ENCODE measurements around the gene PRPSAP1.

Gene PRPSAP1

DNA sequence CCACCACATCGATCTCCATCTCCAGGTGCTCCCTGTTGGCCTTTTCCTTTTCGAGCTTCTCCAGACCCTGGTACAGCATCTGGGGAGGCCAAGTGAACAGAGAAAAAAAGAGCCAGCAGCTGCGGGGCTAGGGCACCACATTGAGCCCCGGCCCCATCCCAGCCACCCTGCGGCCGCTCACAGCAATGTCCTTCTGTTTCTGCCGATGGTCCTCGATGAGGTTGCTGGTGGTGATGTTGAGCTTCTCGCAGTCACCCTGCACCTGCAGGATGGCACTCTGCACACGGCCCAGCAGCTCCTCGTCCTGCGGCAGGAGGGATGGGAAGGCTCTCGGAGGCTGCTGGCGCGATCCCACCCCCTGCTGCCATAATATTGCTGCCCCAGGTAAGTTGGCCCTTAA lies 73.1 kb downstream of the PRPSAP1 start:
- DNase-seq, result no peak

DNA sequence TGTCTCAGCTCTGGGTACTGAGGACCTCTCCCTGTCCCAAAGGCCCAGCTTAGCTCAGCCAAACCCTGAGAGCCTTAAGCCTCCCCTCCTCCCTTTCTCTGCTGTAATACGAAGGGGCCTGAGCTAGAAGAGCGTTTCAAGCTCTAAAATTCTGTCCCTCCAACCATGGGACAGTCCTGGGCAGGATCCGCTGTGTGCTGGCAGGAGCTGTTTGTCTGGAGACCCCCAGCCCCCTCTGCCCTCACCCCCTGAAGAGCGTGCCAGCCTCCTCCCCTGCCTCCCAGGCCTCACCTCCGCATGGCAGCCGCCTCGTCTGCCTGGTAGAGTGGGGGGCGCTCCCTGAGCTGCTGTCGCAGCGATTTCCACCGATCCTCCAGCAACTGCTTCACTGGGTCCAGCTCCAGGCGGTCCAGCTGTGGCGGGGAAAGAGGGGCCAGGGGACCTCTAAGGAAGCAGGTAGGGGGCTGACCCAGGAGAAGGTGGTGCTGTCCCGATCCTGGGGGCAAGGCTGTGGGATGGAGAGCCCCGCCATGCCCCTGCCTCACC lies 73.9 kb downstream of the PRPSAP1 start:
- DNase-seq, result no peak

DNA sequence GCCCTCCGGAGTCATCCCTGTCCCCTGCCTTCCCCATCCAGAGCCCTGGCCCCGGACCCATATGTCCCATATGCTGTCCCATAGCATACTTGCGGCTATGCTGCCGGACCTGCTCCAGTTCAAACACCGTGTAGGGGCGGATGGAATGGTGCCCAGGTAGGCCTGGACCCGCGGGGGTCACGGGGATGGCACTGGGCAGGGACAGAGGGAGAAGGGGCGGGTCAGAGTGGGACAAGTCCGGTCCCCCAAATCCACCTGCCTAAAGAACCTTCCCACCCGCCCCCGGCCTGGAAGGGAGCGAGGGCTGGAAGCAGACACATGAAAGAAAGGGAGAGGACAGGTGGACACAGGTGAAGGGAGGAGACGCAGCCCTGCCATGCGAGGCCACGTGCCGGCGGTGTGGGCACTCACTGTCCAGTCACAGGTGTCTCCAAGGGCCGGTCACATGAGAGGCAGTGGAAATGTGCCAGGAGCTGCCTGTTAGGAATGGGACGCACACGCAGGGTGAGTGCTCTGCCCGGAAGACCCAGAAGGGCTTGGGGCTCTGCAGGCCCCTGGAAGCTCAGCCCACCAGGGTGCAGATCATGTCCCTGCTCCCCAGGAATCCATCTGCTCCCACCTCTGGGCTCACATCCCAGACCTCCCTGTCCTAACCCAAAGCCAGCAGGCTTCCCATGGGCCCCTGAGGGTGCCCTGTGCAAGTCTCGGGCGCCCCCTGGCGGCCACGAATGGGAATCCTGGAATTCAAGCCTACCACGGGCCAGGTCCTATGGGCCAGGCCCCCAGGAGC lies 74.6 kb downstream of the PRPSAP1 start:
- peak in 56 of 58 donors; percentile 18 to 96 (median 69) for DNase-seq

DNA sequence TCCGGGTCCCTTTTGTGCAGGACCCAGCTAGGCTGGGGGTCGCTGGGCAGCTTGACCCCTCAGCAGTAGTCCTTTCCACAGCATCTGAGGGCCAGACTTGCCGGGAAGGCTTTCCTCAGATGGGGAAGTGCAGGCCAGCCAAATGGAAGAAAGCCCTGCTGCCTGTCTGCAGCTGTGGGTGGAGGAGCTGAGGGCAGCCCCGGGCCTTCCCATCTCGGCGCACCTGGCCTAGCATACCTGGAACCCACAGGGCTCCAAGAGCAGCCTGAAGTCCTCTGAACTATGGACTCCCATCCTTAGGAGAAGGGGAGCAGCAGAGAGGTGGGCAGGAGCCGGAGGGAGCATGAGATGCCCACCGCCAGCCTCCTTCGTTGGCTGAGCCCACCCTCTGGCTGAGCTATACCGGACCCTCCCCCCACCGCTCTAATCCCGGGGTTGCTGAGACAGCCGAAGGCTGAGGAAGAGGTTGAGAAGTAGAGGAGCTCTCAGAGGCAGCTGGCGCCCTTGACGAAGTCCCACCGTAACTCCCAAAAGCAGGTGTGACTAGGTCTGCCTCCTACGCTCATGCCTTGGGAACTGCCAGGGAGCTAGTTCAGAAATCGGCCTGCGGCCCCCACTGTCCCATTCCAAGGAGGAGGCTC lies 75.3 kb downstream of the PRPSAP1 start:
- no peak for DNase-seq

DNA sequence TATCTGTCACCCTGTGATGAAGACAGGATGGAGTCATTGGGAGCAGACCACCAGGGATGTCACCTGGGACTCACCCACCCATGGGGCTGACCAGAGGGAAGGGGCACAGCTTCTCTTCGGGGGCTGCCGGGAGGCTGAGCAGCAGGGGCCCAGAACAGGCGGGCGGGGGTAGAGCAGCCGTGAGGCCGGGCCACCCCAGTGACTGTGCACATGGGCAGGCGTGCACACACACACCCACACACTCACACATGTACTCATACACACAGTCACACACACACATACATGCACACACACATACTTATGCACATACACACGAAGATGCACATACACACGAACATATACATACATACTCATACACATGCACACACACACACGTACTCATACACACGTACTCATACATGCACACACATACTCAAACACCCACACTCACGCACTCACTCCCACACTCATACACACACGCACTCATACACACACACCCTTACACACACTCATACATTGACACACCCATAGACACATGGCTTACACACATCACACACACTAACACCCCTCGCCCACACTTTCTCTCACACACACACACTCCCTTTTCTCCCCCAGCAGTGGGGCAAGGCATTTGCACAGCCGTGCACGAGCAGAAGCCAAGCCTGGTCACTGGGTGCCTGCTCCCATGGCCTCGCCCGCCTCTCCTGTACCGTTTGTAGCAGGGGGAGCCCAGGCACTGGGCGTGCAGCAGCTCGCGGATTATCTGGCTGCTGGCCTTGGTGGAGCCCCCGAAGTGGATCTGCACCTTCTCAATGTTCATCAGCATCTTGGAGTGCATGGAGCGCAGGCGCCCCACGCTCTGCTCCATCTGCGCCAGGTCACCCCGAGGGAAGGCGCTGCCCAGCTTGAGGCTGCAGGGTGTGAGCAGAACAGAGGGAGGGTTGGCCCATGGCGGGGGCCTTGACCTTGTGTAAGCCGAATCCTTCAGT lies 76.1 kb downstream of the PRPSAP1 start:
- DNase-seq, result no peak

DNA sequence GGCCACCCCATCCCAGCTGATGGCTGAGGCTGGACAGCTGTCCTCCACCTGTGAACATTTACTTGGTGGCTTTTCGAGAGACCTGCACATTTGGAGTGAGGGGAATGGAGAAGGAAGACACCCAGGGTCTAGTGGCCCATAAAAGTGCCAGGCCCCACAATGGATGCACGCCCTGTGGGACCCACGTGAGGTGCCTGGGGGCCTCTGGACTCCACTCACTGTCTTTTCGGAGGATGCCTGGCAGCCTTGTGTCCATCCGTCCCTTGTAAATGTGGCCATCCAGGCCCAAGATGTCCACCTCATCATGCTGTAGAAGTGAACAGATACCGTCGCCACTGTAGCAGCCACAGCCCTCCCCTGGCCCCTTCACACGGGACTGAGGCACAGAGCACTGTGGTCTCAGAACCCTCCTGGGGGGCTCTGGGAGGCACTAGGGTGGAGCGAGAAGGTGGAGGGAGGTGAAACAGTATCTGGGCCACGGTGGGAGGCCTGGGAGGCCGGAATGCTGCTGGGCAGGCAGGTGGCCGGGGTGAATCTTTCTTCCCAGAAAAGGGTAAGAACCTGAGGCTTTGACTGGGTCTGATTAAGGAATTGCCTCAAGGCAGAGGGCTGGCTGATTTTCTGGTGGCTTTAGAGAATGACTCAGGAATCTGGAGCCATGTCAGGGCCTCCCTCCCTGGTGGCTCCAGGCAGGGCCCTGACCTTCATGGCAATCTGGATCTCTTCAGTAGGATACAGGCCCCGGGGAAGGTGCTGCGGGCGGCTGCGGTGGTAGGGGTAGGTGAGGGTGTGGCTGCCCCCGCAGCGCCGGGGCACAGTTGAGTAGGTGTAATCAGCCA lies 77.0 kb downstream of the PRPSAP1 start:
- DNase-seq, result no peak

DNA sequence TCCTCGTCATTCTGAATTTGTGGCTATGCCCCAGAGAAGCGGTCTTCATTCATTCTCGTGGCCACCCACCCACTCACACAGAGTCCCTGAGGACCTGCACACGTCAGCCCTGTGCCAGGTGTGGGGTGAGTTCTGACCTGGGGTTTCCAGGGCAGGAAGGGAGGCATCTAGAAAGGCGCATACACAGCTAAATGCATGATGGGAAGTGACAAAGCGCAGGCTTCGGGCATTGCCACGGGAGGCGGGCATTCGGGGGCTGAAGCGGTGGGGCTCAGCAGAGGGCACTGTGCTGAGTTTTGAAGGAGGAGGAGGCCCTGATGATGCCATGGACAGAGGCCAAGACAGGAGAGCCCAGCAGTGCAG lies 77.7 kb downstream of the PRPSAP1 start:
- DNase-seq, result no peak

DNA sequence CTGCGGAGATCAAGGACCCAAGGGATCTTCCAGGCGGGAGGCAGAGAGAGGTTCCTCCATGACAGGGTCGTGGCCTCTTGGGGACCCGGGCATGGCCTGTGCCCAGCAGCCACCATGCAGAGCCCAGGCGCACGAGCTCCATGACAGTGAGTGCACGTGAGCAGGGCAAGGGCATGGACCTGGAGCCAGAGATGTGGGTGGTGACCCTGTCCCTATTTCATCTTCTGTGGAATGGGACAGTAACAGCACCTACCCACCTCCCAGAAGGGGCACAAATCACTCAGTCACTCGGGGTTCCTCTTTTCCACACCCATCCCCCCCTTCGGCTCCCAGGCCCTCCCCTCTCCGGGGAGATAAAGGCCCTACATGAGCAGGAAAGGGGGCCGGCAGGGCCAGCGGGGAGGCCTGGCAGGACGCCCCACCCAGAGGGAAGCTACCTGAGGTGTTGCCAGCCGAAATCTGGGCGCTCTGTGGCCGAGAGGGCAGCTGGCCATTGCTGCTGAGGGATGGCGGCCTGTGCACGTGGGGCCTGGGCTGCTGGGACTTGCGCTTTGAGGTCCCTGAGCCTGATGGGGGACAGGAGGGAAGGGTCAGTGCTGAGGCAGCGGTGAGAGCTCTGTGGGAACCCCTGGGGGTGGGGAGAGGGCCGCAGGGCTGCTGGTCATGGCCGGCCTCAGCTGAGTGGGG lies 78.2 kb downstream of the PRPSAP1 start:
- no peak for DNase-seq

DNA sequence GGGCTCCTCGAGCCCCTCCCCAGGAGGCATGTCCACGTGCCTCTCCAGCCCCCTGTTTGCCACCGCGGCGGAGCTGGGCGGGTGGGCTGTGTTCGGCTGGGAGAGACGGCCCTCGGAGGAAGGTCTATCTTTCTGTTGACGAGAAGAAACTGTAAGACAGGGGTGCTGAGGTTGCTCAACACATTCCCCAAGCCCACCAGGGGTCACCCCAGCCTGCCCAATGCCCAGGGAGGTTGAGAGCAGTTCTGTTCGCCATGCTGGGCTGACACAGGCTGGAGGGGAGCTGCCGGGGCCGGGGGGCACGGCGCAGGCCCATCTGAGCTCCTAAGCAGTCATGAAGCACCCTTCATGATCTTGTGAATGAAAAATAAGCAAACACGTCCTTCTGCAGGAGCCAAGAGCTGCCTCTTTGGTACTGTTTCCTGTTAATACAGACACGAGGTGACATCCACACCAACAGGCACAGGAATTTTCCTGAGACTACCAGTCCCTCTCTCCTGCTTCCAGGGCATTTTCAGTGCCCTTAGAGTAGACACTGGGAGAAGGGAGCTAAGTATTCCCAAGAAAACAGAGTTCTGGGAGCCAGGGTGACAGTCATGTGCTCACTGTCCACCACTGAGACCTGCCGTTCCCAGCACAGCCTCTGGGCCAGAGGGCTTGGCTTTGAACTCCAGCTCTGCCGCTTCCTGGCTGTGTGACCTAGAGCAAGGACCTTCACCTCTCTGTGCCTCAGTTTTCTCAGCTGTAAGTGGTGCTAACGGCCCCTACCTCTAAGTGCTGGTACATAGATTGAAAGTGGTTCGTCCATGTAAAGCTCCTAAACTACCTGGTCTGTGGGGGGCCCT lies 79.4 kb downstream of the PRPSAP1 start:
- no peak for DNase-seq

DNA sequence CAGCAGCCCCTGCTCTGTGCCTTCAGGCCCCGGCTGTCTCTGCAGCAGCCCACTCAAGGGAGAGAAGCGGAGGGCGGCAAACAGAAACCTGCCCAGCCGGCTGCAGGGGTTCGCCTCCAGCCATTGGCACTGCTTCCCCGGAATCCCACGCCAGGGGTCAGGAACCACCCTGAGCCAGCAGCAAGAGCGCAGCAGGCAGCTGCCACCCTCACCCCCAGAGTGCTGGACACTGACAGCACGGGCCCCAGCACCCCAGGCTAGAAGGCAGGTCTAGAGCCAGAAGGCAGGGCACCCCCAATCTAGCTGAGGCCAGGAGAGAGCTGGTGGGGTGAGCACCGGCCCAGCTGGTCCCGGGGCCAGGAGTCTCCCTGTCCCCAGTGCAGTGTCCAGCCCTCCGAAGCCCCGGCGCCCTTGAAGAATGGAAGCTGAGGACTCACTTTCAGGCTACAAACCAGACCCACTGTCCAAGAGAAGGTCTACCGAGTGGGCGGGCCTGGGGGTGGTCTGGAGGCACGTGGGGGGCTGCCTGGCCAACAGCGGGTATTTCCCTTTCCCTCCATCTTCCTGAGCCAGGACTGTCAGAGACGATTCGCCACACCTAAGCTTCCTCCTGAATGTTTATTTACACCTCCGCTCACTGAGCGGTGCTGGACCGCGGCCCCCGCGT lies 80.1 kb downstream of the PRPSAP1 start:
- no peak for DNase-seq

DNA sequence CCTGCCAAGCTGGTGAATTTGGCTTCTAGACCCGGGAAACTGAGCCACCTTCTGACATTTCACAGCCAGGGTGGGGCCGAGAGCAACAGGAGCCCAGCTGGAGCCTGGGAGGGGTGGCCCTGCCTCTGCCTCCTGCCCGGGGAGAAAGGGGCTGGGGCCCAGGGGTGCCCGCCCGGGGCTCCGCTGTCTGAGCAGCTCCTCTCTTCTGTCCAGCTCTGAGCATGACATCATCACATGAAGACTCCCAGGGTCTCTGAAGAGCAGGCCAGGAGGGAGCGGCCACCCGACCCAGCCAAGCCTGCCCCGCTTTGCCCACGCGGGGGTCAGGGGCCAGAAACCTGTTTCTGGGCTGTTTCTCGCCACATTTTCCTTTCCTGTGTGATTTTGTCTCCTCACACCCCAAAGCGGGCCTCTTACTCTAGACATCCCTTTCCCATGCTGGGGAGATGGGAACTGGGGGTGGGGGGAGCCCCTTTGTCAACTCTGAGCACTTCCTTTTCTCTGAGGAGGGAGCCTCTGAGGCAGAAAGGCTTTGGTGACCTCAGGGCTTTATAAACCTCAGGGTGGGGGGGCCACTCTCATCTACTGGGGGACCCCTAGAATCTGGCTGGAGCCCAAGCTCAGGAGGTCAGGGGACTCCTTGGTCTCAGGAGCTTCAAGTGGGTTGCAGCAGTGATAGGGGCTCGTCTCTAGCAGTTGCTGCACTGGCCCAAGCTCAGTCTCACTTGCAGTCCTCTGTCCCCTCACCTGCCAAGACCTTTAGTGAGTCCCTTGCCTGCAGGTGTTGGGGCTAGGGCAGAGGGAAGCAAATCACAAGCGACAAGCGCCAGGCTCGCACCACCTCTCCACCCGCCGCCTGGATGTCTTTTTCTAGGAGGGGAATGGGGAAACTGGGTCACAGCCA lies 80.9 kb downstream of the PRPSAP1 start:
- DNase-seq, result no peak

DNA sequence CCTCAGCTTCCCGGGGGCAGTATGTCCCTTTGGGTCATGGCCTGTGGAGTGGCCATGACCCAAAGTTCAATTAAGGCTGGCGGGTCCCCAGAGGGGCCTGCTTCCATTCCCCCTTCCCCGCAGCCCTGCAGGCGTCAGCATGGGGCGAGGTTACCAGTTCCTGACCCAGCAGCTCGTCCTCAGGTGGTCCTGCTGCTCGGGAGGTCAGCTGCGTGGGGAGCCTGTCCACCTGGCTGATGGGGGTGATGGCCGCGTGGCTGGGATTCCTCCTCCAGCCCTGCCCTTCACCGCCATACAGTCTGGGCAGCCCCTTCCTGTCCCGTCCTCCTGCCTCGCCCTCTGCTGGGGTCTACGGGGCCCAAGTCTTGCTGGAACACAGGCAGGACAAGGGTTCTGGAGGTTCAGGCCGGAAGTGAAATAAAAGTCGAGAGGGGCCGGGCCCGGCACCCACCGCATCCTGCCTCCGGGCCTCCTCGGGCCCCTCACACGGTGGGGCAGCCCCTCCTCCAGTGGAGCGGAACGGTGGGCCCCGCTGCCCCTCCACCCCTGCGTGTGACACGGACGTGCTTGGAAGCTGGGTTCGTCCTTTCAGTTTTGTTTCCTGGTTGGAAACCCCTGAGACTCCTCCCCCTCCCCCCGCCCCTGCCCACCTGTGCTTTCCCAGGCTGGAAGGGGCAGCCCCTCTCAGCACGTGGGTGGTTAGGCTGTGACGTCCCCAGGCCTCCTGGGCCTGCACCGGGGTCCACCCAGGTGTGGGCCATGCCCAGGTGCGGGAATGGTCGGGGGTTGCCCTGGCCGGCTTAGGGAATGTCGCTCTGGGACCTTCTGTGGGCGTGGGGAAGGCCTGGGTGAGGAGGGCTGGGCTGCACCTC lies 81.8 kb downstream of the PRPSAP1 start:
- DNase-seq, result no peak

DNA sequence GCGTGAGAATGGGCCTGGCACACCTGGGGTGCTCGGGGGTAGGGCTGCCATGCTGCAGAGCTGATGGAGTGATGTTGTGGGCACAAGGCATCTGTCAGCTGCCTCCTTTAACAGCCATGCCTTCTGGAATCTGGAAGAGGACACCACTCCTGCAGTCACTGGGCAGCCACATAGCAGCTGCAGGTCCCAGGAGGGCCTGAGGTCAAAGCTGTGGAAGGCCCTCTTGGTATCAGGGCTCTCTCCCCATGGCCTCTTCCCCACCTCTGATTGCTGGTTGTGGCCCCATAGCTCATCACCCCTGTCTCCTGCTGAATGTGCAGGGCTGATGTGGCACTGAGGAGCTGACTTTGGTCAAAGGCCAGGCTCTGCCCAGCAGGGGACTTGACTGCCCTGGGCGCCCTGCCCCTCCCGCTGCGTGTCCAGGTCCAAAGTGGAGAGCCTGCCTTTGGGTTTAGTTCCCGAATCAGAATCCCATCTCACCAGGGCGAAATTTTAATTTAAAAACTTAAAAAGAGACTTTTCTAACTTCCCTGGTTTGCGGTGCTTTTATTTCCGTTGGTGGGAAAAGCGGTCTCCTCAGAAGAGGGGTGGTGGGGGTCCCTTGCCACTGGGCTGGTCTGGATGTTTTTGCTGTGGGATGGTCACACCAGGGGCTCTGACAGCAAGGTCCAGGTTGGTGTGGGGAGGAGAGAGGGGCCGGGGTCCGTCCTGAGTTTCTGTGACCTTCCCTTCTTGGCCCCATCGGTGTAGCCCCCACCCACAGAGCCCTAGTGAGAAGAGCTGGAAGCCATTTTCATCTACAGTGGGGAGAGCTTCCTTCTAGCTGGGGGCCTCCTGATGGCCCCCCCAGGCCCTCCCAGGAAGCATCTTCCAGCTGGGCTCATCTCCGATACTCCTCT lies 82.7 kb downstream of the PRPSAP1 start:
- no peak for DNase-seq

DNA sequence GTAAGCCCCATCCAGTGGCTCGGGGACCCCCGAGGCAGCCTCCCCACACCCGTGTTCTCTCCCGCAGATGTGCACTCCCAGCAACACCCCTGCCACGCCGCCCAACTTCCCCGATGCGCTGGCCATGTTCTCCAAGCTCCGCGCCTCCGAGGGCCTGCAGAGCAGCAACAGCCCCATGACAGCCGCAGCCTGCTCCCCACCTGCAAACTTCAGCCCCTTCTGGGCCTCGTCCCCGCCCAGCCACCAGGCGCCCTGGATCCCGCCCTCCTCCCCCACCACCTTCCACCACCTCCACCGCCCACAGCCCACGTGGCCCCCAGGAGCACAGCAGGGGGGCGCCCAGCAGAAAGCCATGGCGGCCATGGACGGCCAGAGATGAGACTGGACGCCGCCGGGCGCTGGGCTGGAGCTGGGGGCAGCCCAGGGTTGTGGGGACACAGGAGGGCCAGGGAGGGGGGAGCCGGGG lies 83.6 kb downstream of the PRPSAP1 start:
- no peak for DNase-seq

Measured in anterior cingulate cortex (tissue), 58 donors.